ENCODE measurements around the gene SSTR3.

Gene SSTR3

DNA sequence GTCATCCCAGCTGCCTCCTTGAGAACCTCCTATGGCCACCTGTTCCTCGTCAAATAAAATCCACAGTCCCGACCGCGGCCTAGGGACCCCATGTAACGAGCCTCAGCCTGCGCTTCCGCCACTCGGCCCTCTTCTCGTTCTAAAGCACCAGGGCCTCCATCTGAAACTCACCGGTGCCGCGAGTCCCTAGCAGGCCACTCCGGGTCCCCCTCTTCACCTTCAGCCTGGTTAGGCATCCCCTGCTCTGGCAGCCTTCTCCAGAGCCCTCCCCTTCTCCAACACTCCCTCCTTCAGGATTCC is 2.4 kb upstream of the SSTR3 start:
- H3K27ac Mint-ChIP-seq: no peak overlapping the region
- DNase-seq (ENCODE audit: low spot score in 2 of 2) (no peak), ATAC-seq (ENCODE audit: low read depth) (no peak)
- no peaks in the 10 kb centered on the region for H3K9me3 Mint-ChIP-seq
- H3K4me3 Mint-ChIP-seq: no peak overlapping the region
- peaks cover 2% of the 10 kb centered on the region for H3K36me3 Mint-ChIP-seq
- H3K27me3 Mint-ChIP-seq: no peaks in the 10 kb centered on the region
- H3K4me1 Mint-ChIP-seq: peaks cover 33% of the 10 kb centered on the region

DNA sequence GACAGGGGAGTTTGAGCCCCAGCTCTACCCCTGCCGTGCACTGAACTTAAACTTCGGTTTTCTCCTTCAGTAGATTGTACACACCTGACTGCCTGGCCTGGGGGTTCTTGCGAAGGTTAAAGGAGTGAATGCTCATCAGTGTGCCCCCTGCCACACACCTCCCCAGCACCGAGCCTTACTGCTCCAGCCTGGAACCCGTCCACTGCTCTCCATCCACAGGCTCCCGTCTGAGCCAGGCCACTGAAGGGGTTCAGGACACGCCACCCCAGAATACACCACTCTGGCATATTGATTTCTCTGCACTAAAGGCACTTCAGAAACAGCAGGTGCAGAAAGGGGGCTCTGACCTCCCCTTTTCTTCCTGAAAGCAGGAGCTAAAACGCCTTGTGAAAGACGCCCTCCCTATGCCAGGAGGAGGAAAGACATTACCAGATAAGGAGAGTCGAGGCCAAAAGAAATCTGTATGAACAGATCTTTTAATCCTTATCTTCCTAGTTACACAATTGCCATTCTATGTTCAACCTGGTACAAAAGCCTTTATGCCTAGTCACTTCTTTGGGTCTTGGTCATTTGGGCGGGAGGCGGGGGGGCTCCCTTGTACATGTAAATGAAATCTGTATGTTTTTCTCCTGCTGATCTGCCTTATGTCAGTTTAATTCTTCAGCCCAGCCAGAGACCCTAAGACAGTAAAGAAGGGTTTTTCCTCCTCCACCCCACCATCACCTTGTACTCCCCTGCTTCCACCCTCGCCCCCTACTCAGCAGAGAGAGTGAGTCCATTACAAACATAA is 1.9 kb upstream of the SSTR3 start:
- Mint-ChIP-seq H3K4me3 (no peak overlapping the region), H3K4me1 (peaks cover 30% of the 10 kb centered on the region)

DNA sequence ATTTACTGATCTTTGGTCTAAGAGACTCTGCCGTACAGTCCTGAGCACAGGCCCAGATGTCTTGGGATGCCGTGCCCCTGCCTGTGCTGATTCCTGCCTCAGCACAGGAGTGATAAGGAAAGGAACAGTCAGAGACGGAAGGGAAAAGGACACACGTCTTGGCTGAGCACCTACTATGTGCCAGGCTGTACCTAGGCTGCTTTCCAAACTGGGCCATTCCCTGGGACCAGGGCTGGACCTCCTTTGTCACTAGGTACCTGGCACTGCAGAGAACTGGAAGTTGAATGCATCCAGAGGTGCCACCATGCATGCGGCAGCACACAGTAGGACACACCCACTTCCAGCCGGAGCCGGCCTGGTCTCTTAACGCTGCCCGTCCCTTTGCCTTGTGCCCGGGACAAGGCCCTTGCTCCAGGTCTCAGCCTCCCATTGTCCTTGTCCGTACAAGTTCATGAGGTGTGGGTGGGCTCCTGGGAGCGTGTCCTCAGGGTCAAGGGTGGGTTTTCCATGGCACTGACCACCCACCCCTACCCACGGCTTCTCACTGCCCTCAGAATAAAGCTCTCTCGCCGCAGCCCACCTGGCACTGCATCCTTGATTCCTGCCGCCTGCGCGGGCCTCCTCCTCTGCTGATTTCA is 1.1 kb upstream of the SSTR3 start:
- H3K4me1 Mint-ChIP-seq: peaks cover 24% of the 10 kb centered on the region
- no peak for DNase-seq (ENCODE audit: low spot score in 2 of 2)

More for the DNA sequence above, 1.9 kb upstream of the SSTR3 start:
- ATAC-seq (ENCODE audit: low read depth): no peak
- DNase-seq (ENCODE audit: low spot score in 2 of 2): no peak
- no peaks in the 10 kb centered on the region for H3K27me3 Mint-ChIP-seq
- no peak overlapping the region for H3K27ac Mint-ChIP-seq
- no peaks in the 10 kb centered on the region for H3K9me3 Mint-ChIP-seq
- peaks cover 2% of the 10 kb centered on the region for H3K36me3 Mint-ChIP-seq

DNA sequence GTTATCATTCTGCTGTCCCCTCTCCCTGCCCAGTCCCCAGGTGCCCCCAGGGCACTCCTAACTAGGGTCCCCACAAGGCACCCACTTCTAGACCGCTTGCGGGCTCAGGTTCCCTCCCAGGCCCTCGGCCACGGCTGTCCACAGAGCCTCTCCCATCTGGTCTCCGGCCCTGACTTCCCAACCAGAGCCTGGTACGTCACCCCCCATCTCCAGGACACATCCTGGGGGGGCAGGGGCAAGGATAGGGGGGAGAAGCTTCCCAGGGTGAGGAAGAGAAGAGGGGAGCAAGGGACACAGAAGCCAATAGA is 457 bp downstream of the SSTR3 start:
- no peak for DNase-seq (ENCODE audit: low spot score in 2 of 2)
- Mint-ChIP-seq H3K9me3 (no peaks in the 10 kb centered on the region), H3K27ac (peak overlapping the region; percentile 78), H3K36me3 (peaks cover 2% of the 10 kb centered on the region), H3K4me3 (no peak overlapping the region), H3K4me1 (peaks cover 21% of the 10 kb centered on the region), H3K27me3 (no peaks in the 10 kb centered on the region)
- ATAC-seq (ENCODE audit: low read depth): no peak

More for the DNA sequence above, 1.1 kb upstream of the SSTR3 start:
- ATAC-seq (ENCODE audit: low read depth): no peak
- Mint-ChIP-seq H3K27me3 (no peaks in the 10 kb centered on the region), H3K36me3 (peaks cover 2% of the 10 kb centered on the region), H3K27ac (no peak overlapping the region), H3K9me3 (no peaks in the 10 kb centered on the region), H3K4me3 (no peak overlapping the region)

DNA sequence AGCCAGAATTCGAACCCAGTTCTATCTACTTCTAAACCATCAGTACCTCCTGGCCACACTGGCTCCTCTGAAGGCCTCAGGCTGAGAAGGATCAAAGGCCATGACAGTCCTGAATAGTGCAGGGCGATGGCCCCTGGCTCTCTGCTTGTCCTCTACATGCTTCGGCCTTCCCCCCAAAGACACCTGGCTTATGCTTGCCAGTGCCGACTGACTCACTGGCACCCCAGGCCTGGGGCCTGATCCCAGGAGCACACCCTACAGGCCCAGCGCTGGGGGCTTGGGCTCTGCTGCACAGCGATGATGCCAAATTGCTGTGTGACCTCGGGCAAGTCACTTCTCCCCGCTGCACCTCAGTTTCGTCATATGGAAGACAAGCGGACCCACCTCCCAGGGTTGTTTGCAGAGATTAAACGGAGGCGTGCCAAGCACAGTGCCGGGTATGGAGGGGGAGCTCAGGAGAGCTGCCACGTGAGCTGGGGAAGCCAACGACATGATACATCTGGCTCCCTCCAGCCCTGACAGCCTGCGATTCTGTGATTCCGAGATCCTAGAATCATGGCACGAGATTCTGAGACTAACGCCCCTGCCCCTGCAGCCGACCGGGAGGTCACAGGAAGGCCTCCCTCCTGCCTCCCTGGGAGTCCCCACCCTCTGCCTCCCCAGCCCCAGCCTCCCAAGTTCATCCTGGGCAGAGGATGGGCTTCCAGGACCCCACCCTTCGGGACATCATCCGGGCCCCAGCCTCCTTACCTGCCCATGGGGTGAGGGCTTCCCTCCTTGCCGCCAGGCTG is 1.0 kb downstream of the SSTR3 start:
- Mint-ChIP-seq H3K9me3 (no peaks in the 10 kb centered on the region), H3K4me3 (no peak overlapping the region), H3K27me3 (no peaks in the 10 kb centered on the region), H3K36me3 (peaks cover 2% of the 10 kb centered on the region), H3K27ac (peak overlapping the region; percentile 78), H3K4me1 (peaks cover 16% of the 10 kb centered on the region)
- DNase-seq (ENCODE audit: low spot score in 2 of 2) (no peak), ATAC-seq (ENCODE audit: low read depth) (no peak)

DNA sequence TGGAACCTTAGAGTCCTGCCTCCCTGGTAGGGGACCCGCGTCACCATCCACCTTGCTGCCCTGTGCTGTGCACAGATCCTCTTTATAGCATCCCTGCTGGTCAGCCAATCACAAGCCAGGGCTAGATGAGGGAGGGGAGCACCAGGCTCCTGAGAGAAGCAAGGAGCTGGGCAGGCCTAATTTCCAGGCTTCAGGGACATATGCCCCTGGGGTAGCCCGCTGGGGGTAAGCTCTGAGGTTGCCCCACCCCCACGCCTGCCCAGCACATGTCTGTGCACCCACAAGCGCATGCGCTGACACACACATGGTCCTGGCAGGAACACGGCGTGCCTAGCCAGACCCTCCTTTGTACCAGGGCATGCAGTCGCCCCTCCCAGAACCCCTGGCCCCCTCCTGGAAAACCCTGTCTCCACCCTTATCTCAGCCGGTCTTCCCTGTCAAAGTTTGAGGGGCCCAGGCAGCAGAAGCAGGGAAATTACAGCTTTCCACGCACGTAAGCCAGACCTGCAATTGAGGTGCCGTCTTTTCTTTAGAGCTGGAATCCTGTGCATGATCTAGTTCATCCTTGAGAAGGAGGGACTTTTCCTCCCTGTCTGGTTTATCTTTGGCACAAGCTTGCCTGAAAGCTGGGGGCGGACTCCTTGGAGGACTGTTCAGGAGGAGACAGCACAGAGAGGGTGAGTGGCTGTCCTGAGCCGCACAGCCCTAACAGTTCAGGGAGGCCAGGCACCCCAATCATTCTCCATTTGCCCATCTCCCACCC is 2.1 kb downstream of the SSTR3 start:
- H3K4me1 Mint-ChIP-seq: peaks cover 16% of the 10 kb centered on the region
- no peak overlapping the region for H3K4me3 Mint-ChIP-seq
- no peaks in the 10 kb centered on the region for H3K9me3 Mint-ChIP-seq
- DNase-seq (ENCODE audit: low spot score in 2 of 2) (no peak), ATAC-seq (ENCODE audit: low read depth) (no peak)
- H3K27ac Mint-ChIP-seq: no peak overlapping the region
- peaks cover 2% of the 10 kb centered on the region for H3K36me3 Mint-ChIP-seq
- no peaks in the 10 kb centered on the region for H3K27me3 Mint-ChIP-seq

DNA sequence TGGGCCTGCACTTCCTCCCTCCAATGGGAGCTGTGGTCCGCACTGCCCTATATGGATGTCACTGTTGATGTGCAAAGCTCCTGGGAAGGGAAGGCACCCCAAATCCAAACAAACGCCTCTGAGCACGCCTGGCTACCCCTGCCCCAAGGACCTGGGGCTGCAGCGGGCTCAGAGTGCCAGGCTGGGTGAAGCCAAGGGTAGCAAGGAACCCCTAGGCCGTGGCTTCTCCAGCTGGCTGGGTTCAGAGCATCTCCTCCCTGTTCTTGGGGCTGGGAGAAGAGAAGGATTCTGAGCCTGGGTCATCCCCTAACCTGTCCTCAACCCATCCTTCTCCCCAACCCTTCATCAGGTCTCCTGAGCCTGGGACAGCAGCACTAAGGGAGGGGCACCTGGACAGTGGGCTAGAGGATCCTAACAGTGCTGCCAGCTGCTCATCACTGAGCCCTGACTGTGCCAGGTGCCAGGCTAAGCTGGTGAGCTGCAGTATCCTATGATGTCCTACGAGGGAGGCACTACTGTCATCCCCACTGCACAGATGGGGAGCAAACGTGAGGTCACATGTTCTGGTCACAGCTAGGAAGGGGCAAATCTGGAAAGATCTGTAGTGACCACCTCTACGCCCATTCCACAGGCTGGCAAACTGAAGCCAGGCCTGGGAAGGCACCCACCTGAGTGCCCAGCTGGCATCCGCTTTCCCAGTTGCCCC is 3.0 kb downstream of the SSTR3 start:
- ATAC-seq (ENCODE audit: low read depth) (no peak), DNase-seq (ENCODE audit: low spot score in 2 of 2) (no peak)
- no peak overlapping the region for H3K27ac Mint-ChIP-seq
- no peaks in the 10 kb centered on the region for H3K27me3 Mint-ChIP-seq
- no peaks in the 10 kb centered on the region for H3K9me3 Mint-ChIP-seq
- peaks cover 11% of the 10 kb centered on the region for H3K4me1 Mint-ChIP-seq
- no peak overlapping the region for H3K4me3 Mint-ChIP-seq
- H3K36me3 Mint-ChIP-seq: peaks cover 2% of the 10 kb centered on the region

DNA sequence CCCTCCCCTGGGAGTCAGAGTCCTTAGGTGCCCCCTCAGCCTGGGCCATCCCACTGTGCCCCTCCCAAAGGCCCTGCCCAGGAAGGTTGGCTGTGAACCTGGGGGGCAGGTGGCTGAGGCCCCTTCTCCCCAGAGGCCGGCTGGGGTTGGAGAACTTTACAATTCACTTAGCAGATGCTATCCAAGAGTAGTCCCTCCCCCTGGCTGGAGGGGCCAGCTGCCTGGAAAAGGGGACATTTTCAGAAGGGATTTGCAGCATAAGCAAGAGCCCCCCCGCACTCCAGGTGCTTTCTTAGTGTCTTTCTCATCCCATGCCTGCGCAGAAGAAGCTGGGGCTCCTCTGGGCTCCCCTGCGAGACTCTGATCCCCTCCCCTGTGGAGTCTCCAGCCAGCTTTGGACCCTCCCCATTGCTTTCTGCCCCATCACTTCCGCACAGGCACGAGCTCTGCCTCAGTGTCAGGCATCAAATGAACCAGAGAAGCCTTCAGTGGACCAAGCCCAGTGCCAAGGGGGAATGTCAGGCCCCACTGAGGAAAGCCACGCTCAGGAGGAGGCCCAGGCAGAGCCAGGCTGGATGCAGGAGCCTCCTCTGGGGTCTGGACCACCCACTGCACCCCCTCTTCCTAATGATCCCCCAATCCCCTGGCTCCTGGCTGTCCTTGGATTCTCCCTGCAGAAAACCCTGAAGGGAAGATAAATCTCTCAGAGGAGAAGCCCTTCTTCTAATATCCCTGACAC is 3.7 kb downstream of the SSTR3 start:
- Mint-ChIP-seq H3K9me3 (no peaks in the 10 kb centered on the region), H3K36me3 (peaks cover 2% of the 10 kb centered on the region), H3K27ac (no peak overlapping the region), H3K27me3 (no peaks in the 10 kb centered on the region), H3K4me3 (no peak overlapping the region), H3K4me1 (peaks cover 11% of the 10 kb centered on the region)
- DNase-seq (ENCODE audit: low spot score in 2 of 2) (no peak), ATAC-seq (ENCODE audit: low read depth) (no peak)

DNA sequence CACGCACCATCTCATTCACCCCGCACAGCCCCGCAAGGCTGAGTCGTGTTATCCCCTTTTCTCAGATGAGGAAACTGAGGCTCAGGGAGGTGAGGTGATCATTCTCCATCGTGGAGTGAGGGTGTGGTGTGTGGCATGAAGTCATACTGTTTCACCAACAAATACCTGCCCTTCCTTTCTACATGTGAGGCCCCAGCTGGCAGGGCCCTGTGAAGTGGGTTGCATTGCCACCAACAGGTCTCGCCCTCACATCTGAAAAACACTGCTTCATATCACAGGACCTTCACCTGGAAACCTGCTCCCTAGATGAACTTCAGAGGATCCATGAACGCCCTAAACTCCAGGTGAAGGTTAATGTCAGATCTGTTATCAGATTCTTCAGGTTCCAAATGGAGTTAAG is 4.3 kb downstream of the SSTR3 start:
- no peak overlapping the region for H3K4me3 Mint-ChIP-seq
- no peaks in the 10 kb centered on the region for H3K27me3 Mint-ChIP-seq
- DNase-seq (ENCODE audit: low spot score in 2 of 2) (no peak), ATAC-seq (ENCODE audit: low read depth) (no peak)
- no peak overlapping the region for H3K27ac Mint-ChIP-seq
- peaks cover 2% of the 10 kb centered on the region for H3K36me3 Mint-ChIP-seq
- peaks cover 13% of the 10 kb centered on the region for H3K4me1 Mint-ChIP-seq
- H3K9me3 Mint-ChIP-seq: no peaks in the 10 kb centered on the region

DNA sequence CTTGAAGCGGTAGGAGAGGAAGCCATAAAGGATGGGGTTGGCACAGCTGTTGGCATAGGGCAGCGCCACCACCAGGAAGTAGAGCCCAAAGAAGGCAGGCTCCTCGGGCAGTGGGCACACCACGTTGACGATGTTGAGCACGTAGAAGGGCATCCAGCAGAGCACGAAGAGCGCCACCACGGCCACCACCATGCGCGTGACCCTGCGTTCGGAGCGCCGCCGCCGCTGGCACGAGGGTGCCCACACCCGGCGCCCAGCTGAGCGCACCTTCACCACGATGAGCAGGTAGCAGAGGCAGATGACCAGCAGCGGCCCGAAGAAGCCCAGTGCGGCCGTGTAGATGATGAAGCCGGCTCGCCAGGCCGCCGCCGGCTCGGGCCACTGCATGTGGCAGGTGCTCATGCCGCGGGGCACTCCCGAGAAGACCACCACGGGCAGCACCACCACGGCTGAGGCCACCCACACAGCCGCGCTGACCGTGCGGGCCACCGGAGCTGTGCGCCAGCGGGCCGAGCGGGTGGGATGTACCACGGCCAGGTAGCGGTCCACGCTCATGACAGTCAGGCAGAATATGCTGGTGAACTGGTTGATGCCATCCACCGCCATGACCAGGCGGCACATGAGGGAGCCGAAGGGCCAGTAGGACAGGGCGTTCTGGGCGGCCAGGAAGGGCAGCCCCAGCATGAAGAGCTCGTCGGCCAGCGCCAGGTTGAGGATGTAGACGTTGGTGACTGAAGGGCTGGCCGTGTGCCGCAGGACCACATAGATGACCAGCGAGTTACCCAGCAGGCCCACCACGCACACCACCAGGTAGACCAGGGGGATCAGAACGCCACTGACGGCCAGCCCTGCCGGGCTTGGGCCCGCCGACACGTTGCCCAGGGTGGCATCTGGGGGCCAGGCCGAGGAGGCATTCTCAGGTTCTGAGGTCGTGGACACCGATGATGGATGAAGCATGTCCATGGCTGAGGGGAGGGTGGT is 5.1 kb downstream of the SSTR3 start:
- no peaks in the 10 kb centered on the region for H3K9me3 Mint-ChIP-seq
- ATAC-seq (ENCODE audit: low read depth) (no peak), DNase-seq (ENCODE audit: low spot score in 2 of 2) (no peak)
- peaks cover under 1% of the 10 kb centered on the region for H3K36me3 Mint-ChIP-seq
- H3K27ac Mint-ChIP-seq: no peak overlapping the region
- peaks cover 12% of the 10 kb centered on the region for H3K4me1 Mint-ChIP-seq
- no peak overlapping the region for H3K4me3 Mint-ChIP-seq
- no peaks in the 10 kb centered on the region for H3K27me3 Mint-ChIP-seq

DNA sequence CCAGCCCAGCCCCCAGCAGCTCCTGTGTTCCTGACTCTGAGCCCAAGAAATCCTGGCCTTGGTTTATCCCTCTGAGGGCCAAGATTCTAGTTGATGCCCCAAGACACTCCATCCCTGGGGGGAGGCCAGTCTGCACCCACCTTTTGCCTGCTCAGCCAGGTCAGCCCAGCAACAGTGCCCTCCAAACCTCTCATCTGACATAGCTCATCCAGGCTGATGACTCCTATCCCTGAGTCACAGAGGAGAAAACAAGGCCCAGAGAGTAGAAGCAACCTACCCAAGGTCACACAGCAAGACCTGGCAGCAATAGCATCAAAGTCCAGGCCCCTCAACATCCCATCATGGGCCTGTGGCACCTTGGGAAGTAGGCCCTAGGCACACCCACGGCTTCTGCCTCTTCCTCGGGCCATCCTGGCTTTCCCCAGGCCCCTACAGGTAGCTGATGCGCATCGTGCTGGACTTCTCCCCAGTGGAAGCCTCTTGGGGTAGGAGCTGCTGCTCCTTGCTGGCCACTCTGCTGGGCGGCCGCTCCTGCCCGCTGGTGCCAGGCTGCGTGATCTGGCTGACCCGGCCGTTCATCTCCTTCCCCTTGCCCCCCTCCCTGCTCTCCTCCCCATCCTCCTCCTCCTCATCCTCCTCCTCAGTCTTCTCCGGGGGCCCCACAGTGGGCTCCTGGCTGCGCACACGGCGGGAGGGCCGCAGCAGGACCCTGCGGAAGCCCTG is 6.0 kb downstream of the SSTR3 start:
- no peak overlapping the region for H3K27ac Mint-ChIP-seq
- H3K4me1 Mint-ChIP-seq: peaks cover 13% of the 10 kb centered on the region
- no peaks in the 10 kb centered on the region for H3K27me3 Mint-ChIP-seq
- ATAC-seq (ENCODE audit: low read depth) (no peak), DNase-seq (ENCODE audit: low spot score in 2 of 2) (no peak)
- no peaks in the 10 kb centered on the region for H3K9me3 Mint-ChIP-seq
- H3K4me3 Mint-ChIP-seq: no peak overlapping the region
- H3K36me3 Mint-ChIP-seq: no peaks in the 10 kb centered on the region

DNA sequence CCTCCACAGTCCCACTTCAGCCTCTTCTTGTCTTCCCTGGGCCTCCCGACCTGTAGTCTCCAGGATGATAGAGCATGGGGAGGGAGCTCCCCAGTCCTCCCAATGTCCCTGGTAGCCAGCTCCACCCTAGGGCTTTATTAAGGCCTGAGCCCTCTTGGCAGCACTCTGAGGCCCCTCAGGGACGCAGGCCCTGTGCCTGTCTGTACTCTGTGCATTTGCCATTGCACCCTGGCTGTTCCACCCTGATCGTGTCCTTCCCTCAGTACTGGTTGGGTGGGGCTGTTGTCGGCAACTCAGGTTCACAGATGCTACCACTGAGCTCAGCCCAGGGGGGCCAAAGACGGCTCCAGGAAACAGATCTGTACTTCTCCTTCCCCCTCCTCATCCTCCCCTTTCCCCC is 7.2 kb downstream of the SSTR3 start:
- no peaks in the 10 kb centered on the region for H3K36me3 Mint-ChIP-seq
- DNase-seq (ENCODE audit: low spot score in 2 of 2): no peak
- peaks cover 20% of the 10 kb centered on the region for H3K4me1 Mint-ChIP-seq
- H3K9me3 Mint-ChIP-seq: no peaks in the 10 kb centered on the region
- peak overlapping the region; percentile 4 for H3K27ac Mint-ChIP-seq
- no peaks in the 10 kb centered on the region for H3K27me3 Mint-ChIP-seq
- ATAC-seq (ENCODE audit: low read depth): no peak
- no peak overlapping the region for H3K4me3 Mint-ChIP-seq
